ENCODE results near the gene CD52. TPM values are rescaled to one million over a fixed set of nuclear protein-coding genes. Genes with fewer than 3 reads are reported as not detected.

CD52 gene
- total and polyA plus RNA-seq, 2 of the 13 experiments (the other 11 are each of a cell fraction or from before 2014, with no cell fraction given), result 0.32 TPM; not detected in 1

DNA sequence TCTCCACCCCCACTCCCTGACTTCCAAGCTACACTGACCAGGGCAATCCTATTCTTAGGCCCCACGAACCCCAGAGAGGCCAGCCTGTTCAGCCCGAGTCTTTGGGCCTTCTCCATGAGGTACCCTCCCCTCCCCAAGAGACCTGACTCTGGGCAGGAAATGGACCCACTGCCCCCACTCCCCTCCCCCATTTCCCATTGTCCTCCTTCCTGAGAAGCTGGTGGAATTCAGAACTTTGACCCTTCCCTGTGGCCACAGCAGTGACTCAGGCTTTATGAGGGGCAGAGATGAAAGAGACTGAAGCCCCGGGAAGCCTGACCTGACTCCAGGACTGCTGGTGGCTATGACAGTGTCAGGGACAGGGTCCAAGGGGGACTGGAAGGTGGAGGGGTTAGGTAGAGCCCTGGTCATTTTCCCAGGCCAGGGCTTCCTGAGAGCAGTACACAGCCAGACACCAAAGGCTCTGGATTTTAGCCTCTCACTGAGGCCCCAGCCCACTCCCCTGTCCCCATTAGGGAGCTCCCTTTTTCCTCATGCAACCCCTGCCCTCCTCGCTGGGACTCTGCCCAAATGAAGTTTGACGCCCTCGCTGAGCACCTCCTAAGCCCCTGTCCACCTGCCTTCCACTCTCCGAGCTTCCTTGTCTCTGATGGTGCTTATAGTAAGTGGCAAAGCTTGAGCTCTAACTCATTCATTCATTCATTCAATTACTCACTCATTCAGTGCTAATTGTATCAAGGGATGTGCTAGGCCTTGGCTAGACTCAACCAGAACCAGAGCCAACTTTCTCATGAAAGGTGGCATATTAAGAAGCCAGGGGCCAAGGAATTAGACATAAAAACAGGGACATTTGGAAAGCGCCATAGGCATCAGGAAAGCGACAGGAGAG is 33.2 kb downstream of the CD52 start (continued):
- TF ChIP-seq ZNF280B (CRISPR knock-in tag; IDR thresholded peaks at IDR 0.05; ENCODE audit: borderline replicate concordance) (no peak; the same call in 1 of the 2 replicates), HDAC2 (CRISPR knock-in tag; IDR thresholded peaks at IDR 0.05) (peak; percentile 89), ZNF740 (CRISPR knock-in tag; IDR thresholded peaks at IDR 0.05) (0 out of 2 replicates have a peak, but pooled peaks have one; percentile 20), ZNF879 (CRISPR knock-in tag; IDR thresholded peaks at IDR 0.05) (no peak), ZNF615 (CRISPR knock-in tag; IDR thresholded peaks at IDR 0.05; ENCODE audit: borderline replicate concordance) (no peak), ZNF772 (CRISPR knock-in tag; IDR thresholded peaks at IDR 0.05) (peak; percentile 76), FOXP1 (IDR thresholded peaks at IDR 0.05) (no peak), FOXP1 (CRISPR knock-in tag; IDR thresholded peaks at IDR 0.05) (peak; percentile 51; the same call in 1 of the 2 replicates), FOXA3 (CRISPR knock-in tag; IDR thresholded peaks at IDR 0.05) (peak; percentile 74), TOPORS (CRISPR knock-in tag; IDR thresholded peaks at IDR 0.05) (no peak), ZBTB3 (CRISPR knock-in tag; IDR thresholded peaks at IDR 0.05; ENCODE audit: borderline replicate concordance, low read depth) (peak; percentile 93; the same call in 1 of the 2 replicates), JUND (CRISPR knock-in tag; IDR thresholded peaks at IDR 0.05) (peak; percentile 96), TCF12 (IDR thresholded peaks at IDR 0.05) (no peak), TCF12 (CRISPR knock-in tag; IDR thresholded peaks at IDR 0.05) (no peak), ZNF619 (CRISPR knock-in tag; IDR thresholded peaks at IDR 0.05) (peak; percentile 92)
- TF ChIP-seq, protein P1, sequence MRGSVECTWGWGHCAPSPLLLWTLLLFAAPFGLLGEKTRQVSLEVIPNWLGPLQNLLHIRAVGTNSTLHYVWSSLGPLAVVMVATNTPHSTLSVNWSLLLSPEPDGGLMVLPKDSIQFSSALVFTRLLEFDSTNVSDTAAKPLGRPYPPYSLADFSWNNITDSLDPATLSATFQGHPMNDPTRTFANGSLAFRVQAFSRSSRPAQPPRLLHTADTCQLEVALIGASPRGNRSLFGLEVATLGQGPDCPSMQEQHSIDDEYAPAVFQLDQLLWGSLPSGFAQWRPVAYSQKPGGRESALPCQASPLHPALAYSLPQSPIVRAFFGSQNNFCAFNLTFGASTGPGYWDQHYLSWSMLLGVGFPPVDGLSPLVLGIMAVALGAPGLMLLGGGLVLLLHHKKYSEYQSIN (CRISPR knock-in tag; IDR thresholded peaks at IDR 0.05; ENCODE audit: borderline replicate concordance), result no peak
- TF ChIP-seq, protein P2, sequence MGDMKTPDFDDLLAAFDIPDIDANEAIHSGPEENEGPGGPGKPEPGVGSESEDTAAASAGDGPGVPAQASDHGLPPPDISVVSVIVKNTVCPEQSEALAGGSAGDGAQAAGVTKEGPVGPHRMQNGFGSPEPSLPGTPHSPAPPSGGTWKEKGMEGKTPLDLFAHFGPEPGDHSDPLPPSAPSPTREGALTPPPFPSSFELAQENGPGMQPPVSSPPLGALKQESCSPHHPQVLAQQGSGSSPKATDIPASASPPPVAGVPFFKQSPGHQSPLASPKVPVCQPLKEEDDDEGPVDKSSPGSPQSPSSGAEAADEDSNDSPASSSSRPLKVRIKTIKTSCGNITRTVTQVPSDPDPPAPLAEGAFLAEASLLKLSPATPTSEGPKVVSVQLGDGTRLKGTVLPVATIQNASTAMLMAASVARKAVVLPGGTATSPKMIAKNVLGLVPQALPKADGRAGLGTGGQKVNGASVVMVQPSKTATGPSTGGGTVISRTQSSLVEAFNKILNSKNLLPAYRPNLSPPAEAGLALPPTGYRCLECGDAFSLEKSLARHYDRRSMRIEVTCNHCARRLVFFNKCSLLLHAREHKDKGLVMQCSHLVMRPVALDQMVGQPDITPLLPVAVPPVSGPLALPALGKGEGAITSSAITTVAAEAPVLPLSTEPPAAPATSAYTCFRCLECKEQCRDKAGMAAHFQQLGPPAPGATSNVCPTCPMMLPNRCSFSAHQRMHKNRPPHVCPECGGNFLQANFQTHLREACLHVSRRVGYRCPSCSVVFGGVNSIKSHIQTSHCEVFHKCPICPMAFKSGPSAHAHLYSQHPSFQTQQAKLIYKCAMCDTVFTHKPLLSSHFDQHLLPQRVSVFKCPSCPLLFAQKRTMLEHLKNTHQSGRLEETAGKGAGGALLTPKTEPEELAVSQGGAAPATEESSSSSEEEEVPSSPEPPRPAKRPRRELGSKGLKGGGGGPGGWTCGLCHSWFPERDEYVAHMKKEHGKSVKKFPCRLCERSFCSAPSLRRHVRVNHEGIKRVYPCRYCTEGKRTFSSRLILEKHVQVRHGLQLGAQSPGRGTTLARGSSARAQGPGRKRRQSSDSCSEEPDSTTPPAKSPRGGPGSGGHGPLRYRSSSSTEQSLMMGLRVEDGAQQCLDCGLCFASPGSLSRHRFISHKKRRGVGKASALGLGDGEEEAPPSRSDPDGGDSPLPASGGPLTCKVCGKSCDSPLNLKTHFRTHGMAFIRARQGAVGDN (CRISPR knock-in tag; IDR thresholded peaks at IDR 0.05), result peak; percentile 78
- TF ChIP-seq, protein P3, sequence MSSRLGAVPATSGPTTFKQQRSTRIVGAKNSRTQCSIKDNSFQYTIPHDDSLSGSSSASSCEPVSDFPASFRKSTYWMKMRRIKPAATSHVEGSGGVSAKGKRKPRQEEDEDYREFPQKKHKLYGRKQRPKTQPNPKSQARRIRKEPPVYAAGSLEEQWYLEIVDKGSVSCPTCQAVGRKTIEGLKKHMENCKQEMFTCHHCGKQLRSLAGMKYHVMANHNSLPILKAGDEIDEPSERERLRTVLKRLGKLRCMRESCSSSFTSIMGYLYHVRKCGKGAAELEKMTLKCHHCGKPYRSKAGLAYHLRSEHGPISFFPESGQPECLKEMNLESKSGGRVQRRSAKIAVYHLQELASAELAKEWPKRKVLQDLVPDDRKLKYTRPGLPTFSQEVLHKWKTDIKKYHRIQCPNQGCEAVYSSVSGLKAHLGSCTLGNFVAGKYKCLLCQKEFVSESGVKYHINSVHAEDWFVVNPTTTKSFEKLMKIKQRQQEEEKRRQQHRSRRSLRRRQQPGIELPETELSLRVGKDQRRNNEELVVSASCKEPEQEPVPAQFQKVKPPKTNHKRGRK (CRISPR knock-in tag; IDR thresholded peaks at IDR 0.05), result 0 out of 2 replicates have a peak, but pooled peaks have one; percentile 45

Data from HepG2 (cell line).